Measurements from ENCODE around the gene PTMA.
"Not testable (repeated sequence)": the region's sequence is repeated elsewhere in the genome, so short reads cannot be mapped to it uniquely, and the experiment has no call there.

The PTMA gene

GRCh38 chr2:231743376-231744116 is 35.2 kb downstream of the PTMA start:
- no peak overlapping the region for H2AFZ ChIP-seq (ENCODE audit: low read length)
- no peak for DNase-seq

GRCh38 chr2:231745303-231746038 is 37.1 kb downstream of the PTMA start:
- H3K27ac ChIP-seq (ENCODE audit: low read length): no peak overlapping the region
- no peaks in the 10 kb centered on the region for H3K4me1 ChIP-seq (ENCODE audit: low read length)
- no peaks in the 10 kb centered on the region for H3K9me2 ChIP-seq (replicated peaks; ENCODE audit: insufficient read depth, low read length)
- H3K27me3 ChIP-seq (replicated peaks; ENCODE audit: insufficient read depth, low read length): no peaks in the 10 kb centered on the region
- H3K79me2 ChIP-seq (ENCODE audit: low read length): no peaks in the 10 kb centered on the region
- H3K36me3 ChIP-seq (replicated peaks; ENCODE audit: insufficient read depth, low read length): no peaks in the 10 kb centered on the region
- no peak overlapping the region for H3K4me2 ChIP-seq (ENCODE audit: low read depth, low read length)
- H3K9me3 ChIP-seq (replicated peaks; ENCODE audit: insufficient read depth, low read length): no peaks in the 10 kb centered on the region
- no peak for DNase-seq
- no peaks in the 10 kb centered on the region for H3F3A ChIP-seq (ENCODE audit: insufficient read depth, low read length)
- H3K4me3 ChIP-seq (ENCODE audit: low read length): no peak overlapping the region
- TF ChIP-seq CTCF (IDR thresholded peaks at IDR 0.05; ENCODE audit: low read length): no peak
- TF ChIP-seq EZH2phosphoT487 (IDR thresholded peaks at IDR 0.05; ENCODE audit: low read length): no peak
- TF ChIP-seq EZH2 (optimal IDR thresholded peaks at IDR 0.05; ENCODE audit: low read depth, low read length): no peak
- no peak overlapping the region for H3K9ac ChIP-seq (ENCODE audit: low read length)
- no peaks in the 10 kb centered on the region for H4K20me1 ChIP-seq (ENCODE audit: insufficient read depth, low read length)
- no peak overlapping the region for H2AFZ ChIP-seq (ENCODE audit: low read length)

More at GRCh38 chr2:231743376-231744116, 35.2 kb downstream of the PTMA start:
- no peak overlapping the region for H3K4me2 ChIP-seq (ENCODE audit: low read depth, low read length)
- no peak overlapping the region for H3K9ac ChIP-seq (ENCODE audit: low read length)
- no peak overlapping the region for H3K27ac ChIP-seq (ENCODE audit: low read length)
- H3F3A ChIP-seq (ENCODE audit: insufficient read depth, low read length): no peaks in the 10 kb centered on the region
- no peak for TF ChIP-seq CTCF (IDR thresholded peaks at IDR 0.05; ENCODE audit: low read length)
- no peak for TF ChIP-seq EZH2phosphoT487 (IDR thresholded peaks at IDR 0.05; ENCODE audit: low read length)
- no peak for TF ChIP-seq EZH2 (optimal IDR thresholded peaks at IDR 0.05; ENCODE audit: low read depth, low read length)
- no peak overlapping the region for H3K4me3 ChIP-seq (ENCODE audit: low read length)
- H3K4me1 ChIP-seq (ENCODE audit: low read length): no peaks in the 10 kb centered on the region
- H3K27me3 ChIP-seq (replicated peaks; ENCODE audit: insufficient read depth, low read length): no peaks in the 10 kb centered on the region
- no peaks in the 10 kb centered on the region for H3K36me3 ChIP-seq (replicated peaks; ENCODE audit: insufficient read depth, low read length)
- no peaks in the 10 kb centered on the region for H4K20me1 ChIP-seq (ENCODE audit: insufficient read depth, low read length)
- no peaks in the 10 kb centered on the region for H3K9me3 ChIP-seq (replicated peaks; ENCODE audit: insufficient read depth, low read length)
- no peaks in the 10 kb centered on the region for H3K79me2 ChIP-seq (ENCODE audit: low read length)
- no peaks in the 10 kb centered on the region for H3K9me2 ChIP-seq (replicated peaks; ENCODE audit: insufficient read depth, low read length)

GRCh38 chr2:231748153-231748896 is 40.0 kb downstream of the PTMA start:
- not testable (repeated sequence) for H3F3A ChIP-seq (ENCODE audit: insufficient read depth, low read length); H3K4me3 ChIP-seq (ENCODE audit: low read length); H3K9ac ChIP-seq (ENCODE audit: low read length)

GRCh38 chr2:231749016-231749415 is 40.7 kb downstream of the PTMA start:
- H4K20me1 ChIP-seq (ENCODE audit: insufficient read depth, low read length); H3K27ac ChIP-seq (ENCODE audit: low read length); H3K36me3 ChIP-seq (replicated peaks; ENCODE audit: insufficient read depth, low read length); H3K4me3 ChIP-seq (ENCODE audit: low read length); H3K9me2 ChIP-seq (replicated peaks; ENCODE audit: insufficient read depth, low read length); H3K27me3 ChIP-seq (replicated peaks; ENCODE audit: insufficient read depth, low read length); H3K4me1 ChIP-seq (ENCODE audit: low read length); H3K79me2 ChIP-seq (ENCODE audit: low read length); H3K9me3 ChIP-seq (replicated peaks; ENCODE audit: insufficient read depth, low read length); DNase-seq; H2AFZ ChIP-seq (ENCODE audit: low read length); H3K9ac ChIP-seq (ENCODE audit: low read length); H3K4me2 ChIP-seq (ENCODE audit: low read depth, low read length); H3F3A ChIP-seq (ENCODE audit: insufficient read depth, low read length): not testable (repeated sequence)

More at GRCh38 chr2:231748153-231748896, 40.0 kb downstream of the PTMA start:
- not testable (repeated sequence) for H3K9me2 ChIP-seq (replicated peaks; ENCODE audit: insufficient read depth, low read length); H3K9me3 ChIP-seq (replicated peaks; ENCODE audit: insufficient read depth, low read length); H2AFZ ChIP-seq (ENCODE audit: low read length); H3K4me1 ChIP-seq (ENCODE audit: low read length); H3K36me3 ChIP-seq (replicated peaks; ENCODE audit: insufficient read depth, low read length); H3K79me2 ChIP-seq (ENCODE audit: low read length); H3K27ac ChIP-seq (ENCODE audit: low read length); H4K20me1 ChIP-seq (ENCODE audit: insufficient read depth, low read length); DNase-seq; H3K27me3 ChIP-seq (replicated peaks; ENCODE audit: insufficient read depth, low read length); H3K4me2 ChIP-seq (ENCODE audit: low read depth, low read length)

Data from MM.1S (cell line).